Astrocyte of the cerebellum (primary cell): ENCODE results near the gene RNF113B.

Experiments
- DNase-seq: peaks from one replicate; pipeline ENCODE4 v3.0.0-alpha.2; 2011; ENCODE audit warnings: low read depth
- H3K4me3 ChIP-seq: 2 replicates; pipeline ENCODE4 v1.5.1; 2011; ENCODE audit warnings: mild to moderate bottlenecking, low read depth, low read length, moderate library complexity
- CTCF ChIP-seq: IDR thresholded peaks from 2 replicates; pipeline ENCODE4 v1.5.1; 2012; ENCODE audit warnings: low read length, low read depth, moderate library complexity, mild to moderate bottlenecking; ENCODE audit errors: missing control alignments
- in situ Hi-C: cut with HindIII; loops from 2 replicates; pipeline ENCODE4 v1.10.0; 2017; ENCODE audit warnings: low sequenced_read_pairs

RNF113B gene

DNA sequence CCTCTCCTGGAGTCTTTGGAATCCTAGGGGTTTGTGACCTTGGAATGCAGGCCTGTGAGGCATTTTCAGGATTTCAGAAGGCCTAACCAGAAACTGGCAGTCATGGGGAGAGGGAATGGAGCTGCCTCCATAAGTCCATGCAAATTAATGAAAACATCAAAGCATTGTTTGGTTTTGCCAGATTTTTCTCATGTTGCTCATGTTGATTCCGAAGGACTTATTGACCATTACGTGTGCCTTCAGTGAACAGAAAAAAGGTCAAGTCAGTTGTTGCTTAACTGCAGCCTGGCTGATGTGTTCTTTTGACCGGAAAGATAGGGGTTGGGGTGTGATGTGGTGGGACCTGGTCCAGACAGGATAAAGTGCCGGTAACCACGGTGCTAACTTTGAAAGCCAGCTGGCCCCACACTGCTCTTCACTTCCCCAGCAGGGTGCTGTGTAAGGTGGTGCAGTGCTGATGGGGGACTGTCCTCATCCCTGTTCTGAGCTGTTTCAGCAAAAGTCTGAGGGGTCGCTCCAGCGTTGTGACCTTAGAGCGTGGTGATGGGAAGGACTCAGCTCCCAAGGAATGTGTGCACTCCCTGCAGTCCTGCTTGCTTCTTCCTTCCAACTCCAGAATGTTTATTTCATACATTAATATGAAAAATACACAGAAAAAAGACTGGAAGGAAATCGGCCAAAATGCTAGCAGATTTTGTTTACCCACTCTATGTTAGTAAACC is 3.5 kb downstream of the RNF113B start:
- peak overlapping the region; percentile 7 for H3K4me3 ChIP-seq
- TF ChIP-seq CTCF = no peak
- peak; percentile 98 for DNase-seq
- in situ Hi-C loops = no loop called here

- no peak for TF ChIP-seq CTCF
- DNase-seq = no peak
- no peak overlapping the region for H3K4me3 ChIP-seq
- in situ Hi-C loops = no loop called here
Observed at GRCh38 chr13:98172590-98173422, 4.3 kb downstream of the RNF113B start.

DNA sequence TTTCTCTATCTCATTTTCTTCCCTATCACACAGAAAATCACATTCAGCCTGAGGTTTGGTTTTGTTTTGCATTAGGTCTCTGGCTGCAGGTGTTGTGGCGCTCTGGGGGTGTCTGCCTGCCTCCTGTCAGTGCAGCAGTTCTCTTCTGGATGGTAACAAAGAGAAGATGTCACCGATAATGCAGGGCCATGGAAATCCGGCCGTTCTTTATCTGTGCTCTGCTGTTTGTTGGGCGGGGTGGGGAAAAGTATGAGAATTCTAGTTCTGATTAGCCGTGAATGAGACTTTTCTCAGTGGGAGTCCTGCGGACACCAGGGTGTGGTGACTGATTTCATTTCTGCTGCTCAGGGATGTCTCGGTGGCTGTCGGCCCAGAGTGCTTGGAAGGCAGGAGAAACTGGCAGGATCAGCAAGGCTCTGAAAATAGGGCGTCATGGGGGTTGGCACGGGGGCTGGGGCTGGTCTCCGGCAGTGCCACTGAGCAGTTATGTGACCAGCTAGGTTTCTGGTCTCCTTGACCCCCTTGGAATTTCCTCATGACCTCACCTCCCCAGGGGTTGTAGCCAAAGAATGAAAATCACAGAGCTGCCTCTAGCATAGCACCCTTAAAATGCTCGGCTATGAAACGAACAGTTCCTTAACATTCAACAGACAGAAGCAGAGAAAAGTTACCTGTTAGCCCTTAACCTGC is 5.0 kb downstream of the RNF113B start:
- TF ChIP-seq CTCF = no peak
- H3K4me3 ChIP-seq = no peak overlapping the region
- no peak for DNase-seq
- in situ Hi-C loops = no loop called here

GRCh38 chr13:98169331-98169730 is 7.7 kb downstream of the RNF113B start:
- DNase-seq = no peak
- no peak for TF ChIP-seq CTCF
- in situ Hi-C loops = no loop called here
- no peak overlapping the region for H3K4me3 ChIP-seq

- TF ChIP-seq CTCF = no peak
- no peak for DNase-seq
- H3K4me3 ChIP-seq = no peak overlapping the region
- in situ Hi-C loops = no loop called here
Observed at GRCh38 chr13:98162935-98163334, 14.1 kb downstream of the RNF113B start.

- in situ Hi-C loops = no loop called here
- no peak for DNase-seq
- no peak overlapping the region for H3K4me3 ChIP-seq
- no peak for TF ChIP-seq CTCF
Observed at GRCh38 chr13:98158172-98158899, 18.7 kb downstream of the RNF113B start.
